Measurements from ENCODE around the gene TRPC4AP.

The TRPC4AP gene

DNA sequence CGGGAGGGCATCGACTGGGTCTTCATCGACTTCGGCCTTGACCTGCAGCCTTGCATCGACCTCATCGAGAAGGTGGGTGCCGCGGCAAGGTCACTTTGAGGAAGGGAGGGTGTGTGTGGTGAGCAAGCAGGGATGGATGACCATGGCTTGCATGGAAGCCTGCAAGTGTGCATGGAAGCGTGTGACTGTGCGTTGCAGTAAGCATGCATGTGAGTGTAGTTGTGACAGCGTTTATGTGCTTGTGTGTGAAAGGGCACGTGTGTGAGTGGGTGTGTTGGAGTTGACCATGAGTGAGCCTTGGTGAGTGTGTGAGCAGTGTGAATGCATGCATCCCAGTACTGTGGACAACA is 104.4 kb downstream of the TRPC4AP start:
- TF ChIP-seq, protein P1, sequence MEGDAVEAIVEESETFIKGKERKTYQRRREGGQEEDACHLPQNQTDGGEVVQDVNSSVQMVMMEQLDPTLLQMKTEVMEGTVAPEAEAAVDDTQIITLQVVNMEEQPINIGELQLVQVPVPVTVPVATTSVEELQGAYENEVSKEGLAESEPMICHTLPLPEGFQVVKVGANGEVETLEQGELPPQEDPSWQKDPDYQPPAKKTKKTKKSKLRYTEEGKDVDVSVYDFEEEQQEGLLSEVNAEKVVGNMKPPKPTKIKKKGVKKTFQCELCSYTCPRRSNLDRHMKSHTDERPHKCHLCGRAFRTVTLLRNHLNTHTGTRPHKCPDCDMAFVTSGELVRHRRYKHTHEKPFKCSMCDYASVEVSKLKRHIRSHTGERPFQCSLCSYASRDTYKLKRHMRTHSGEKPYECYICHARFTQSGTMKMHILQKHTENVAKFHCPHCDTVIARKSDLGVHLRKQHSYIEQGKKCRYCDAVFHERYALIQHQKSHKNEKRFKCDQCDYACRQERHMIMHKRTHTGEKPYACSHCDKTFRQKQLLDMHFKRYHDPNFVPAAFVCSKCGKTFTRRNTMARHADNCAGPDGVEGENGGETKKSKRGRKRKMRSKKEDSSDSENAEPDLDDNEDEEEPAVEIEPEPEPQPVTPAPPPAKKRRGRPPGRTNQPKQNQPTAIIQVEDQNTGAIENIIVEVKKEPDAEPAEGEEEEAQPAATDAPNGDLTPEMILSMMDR (IDR thresholded peaks at IDR 0.05; ENCODE audit: low read length, missing control alignments): no peak
- H3K4me3 ChIP-seq (replicated peaks; ENCODE audit: low read depth, low read length): no peak overlapping the region

DNA sequence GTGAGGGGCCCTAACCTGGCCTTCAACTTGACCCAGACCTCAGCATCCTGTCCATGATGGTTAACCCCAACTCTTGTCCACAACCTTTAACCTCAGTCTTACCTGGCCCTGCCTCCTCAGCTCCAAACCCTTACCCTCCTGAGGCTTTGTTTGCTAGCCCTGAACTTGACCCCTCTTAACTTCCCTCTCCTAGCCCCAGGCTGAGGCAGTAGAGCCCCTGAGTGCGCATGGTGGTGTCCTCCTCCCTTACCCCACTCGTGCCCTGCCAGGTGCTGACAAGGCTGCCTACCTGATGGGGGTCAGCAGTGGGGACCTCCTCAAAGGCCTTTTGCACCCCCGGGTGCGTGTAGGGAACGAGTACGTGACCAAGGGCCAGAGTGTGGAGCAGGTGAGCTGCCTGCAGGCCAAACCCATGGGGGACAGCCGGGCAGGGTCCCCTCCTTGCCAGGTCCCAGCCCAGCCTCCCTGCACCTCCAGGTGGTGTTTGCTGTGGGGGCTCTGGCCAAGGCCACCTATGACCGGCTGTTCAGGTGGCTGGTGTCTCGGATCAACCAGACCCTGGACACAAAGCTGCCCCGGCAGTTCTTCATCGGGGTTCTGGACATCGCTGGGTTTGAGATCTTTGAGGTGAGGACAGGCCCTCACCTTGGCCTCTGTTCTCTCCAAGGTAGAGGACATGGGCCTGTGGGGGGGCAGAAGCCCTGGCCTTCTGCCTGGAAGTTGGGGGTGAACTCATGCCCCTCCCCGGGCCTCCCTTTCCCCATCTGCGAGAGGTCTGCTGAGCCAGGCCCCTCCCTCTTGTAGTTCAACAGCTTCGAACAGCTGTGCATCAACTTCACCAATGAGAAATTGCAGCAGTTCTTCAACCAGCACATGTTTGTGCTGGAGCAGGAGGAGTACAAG is 105.1 kb downstream of the TRPC4AP start:
- no peak overlapping the region for H3K4me3 ChIP-seq (replicated peaks; ENCODE audit: low read depth, low read length)
- DNase-seq (ENCODE audit: low read depth): no peak
- TF ChIP-seq, protein P1 (IDR thresholded peaks at IDR 0.05; ENCODE audit: low read length, missing control alignments): no peak

More for the DNA sequence above, 104.4 kb downstream of the TRPC4AP start:
- DNase-seq (ENCODE audit: low read depth): peak; percentile 11

DNA sequence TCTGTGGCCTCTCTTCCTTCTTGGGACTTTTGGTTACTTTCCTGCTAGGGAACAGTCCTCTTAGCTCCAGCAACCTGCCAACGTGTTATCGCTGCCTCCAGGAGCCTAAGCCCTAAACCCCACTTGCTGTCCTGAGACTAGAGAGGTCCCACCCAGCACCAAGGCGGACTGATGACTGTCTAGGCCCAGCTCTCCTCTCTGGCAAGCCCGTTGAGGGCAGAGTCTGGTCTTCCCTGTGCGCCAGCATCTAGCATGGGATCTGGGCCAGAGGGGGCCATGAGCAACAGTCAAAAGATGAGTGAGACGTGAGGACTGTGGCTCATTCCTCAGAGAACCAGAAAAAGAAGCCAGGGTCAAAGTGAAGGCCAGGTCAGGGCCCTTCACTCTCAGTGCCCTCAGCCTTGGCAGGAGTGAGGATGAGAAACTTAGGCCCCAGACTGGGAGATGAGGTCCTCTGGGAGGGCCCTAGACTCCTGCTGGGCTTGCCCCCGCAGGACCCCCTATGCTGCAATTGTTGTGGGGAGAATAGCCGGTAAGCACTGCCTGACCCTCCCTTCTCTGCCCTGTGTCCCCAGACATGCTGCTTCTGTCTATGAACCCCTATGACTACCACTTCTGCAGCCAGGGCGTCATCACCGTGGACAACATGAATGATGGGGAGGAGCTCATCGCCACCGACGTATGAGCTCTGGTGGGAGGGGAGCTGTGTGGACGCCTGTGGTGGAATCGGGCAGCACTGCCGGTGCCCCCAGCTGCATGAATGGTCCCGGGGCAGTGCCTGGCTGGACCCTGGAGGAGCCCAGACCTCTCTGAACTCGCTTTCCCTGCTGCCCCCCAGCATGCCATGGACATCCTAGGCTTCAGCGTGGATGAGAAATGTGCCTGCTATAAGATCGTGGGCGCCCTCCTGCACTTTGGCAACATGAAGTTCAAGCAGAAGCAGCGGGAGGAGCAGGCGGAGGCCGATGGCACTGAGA is 106.0 kb downstream of the TRPC4AP start:
- TF ChIP-seq, protein P1 (IDR thresholded peaks at IDR 0.05; ENCODE audit: low read length, missing control alignments): no peak
- H3K4me3 ChIP-seq (replicated peaks; ENCODE audit: low read depth, low read length): no peak overlapping the region
- DNase-seq (ENCODE audit: low read depth): no peak

DNA sequence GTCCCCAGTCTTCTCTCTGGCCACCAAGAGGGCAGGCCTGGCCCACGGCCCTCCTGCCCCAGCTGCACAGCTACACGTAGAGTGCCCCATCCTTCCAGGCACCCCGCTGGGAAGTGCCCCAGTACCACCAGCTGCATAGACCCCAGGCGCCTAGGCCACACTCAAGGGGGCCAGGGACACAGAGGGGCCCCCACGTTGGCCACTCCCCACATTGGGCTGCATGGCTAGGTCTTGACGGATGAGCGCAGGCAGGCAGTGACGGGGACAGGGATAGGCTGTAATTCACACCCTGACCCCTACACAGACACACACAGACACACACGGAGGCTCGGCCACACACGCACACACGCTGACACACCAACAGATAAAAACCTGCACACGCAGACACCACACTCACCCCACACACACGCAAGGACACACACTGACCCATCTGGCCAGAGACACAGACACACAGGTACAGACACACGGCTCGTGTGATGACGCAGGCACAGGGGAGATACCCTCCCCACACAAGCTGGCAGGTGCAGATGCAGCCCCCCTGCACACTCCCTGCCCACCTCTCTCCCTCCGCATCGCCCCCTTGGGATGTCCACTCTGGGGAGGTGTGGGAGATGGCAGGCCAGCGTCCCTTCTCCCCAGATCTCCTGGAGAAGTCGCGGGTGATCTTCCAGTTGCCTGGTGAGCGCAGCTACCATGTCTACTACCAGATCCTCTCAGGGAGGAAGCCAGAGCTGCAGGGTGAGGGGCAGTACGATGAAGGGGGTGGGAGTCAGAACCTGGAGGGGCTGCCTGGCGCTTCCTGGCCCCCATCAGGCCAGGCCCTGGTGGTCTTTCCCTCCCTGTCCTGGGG is 106.9 kb downstream of the TRPC4AP start:
- DNase-seq (ENCODE audit: low read depth): no peak
- TF ChIP-seq, protein P1 (IDR thresholded peaks at IDR 0.05; ENCODE audit: low read length, missing control alignments): no peak
- no peak overlapping the region for H3K4me3 ChIP-seq (replicated peaks; ENCODE audit: low read depth, low read length)

DNA sequence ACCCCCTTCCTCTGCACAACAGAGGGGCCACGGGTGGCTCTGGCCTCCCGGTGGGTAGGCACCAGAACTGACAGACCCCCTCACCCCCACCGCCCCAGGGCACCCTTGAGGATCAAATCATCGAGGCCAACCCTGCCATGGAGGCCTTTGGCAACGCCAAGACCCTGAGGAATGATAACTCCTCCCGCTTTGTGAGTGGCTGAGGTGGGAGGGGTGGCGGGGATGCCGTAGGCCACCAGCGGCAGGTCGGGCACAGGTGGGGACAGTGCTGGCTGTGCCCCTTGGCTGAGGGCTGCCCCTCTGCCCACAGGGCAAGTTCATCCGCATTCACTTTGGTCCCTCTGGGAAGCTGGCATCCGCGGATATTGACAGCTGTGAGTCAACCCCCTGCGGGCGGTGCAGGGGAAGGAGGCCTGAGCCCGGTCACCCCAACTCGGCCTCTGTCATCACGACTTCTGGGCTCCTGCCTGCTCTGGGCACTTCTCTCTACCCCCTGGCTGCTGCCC is 107.8 kb downstream of the TRPC4AP start:
- H3K4me3 ChIP-seq (replicated peaks; ENCODE audit: low read depth, low read length): no peak overlapping the region
- DNase-seq (ENCODE audit: low read depth): no peak
- TF ChIP-seq, protein P1 (IDR thresholded peaks at IDR 0.05; ENCODE audit: low read length, missing control alignments): no peak
